SU-DHL-6 (cell line): ENCODE measurements around the gene IFT74.

ENCODE experiments used
- H2AFZ ChIP-seq: fragments of 200-600 bp; sonication (generic); 2 replicates; pipeline ENCODE4 v1.6.1; 2014; ENCODE audit warnings: low read depth, mild to moderate bottlenecking, moderate library complexity, mixed read lengths, antibody characterized with exemption, low read length; ENCODE audit not compliant: severe bottlenecking
- H3F3A ChIP-seq: fragments of 200-600 bp; shearing (Covaris generic); 2 replicates; pipeline ENCODE4 v1.6.0; 2016; ENCODE audit warnings: antibody characterized with exemption, mild to moderate bottlenecking; ENCODE audit not compliant: insufficient read depth
- H3K27ac ChIP-seq: fragments of 200-600 bp; sonication (generic); 2 replicates; pipeline ENCODE4 v1.5.1; 2016; ENCODE audit warnings: low read depth, mild to moderate bottlenecking, low read length, moderate library complexity, mixed read lengths
- H3K27me3 ChIP-seq: fragments of 200-600 bp; sonication (generic), shearing (Covaris generic); 2 replicates; pipeline ENCODE4 v1.6.0; 2014; ENCODE audit warnings: mild to moderate bottlenecking, low read length
- H3K36me3 ChIP-seq: fragments of 200-600 bp; sonication (generic); 2 replicates; pipeline ENCODE4 v1.6.1; 2014; ENCODE audit warnings: mild to moderate bottlenecking, low read length, mixed read lengths
- H3K4me2 ChIP-seq: fragments of 300-600, 200-600 bp; shearing (Covaris generic), sonication (generic); 2 replicates; pipeline ENCODE4 v1.6.0; 2014; ENCODE audit warnings: low read length, low read depth, mild to moderate bottlenecking; ENCODE audit not compliant: poor library complexity, severe bottlenecking
- H3K4me3 ChIP-seq: fragments of 200-600 bp; sonication (generic); 2 replicates; pipeline ENCODE4 v1.5.1; 2014; ENCODE audit warnings: antibody characterized with exemption, low read length, mild to moderate bottlenecking, mixed read lengths; ENCODE audit not compliant: insufficient read depth, poor library complexity, severe bottlenecking
- H3K79me2 ChIP-seq: fragments of 200-600 bp; sonication (generic); 2 replicates; pipeline ENCODE4 v1.6.1; 2014; ENCODE audit warnings: mild to moderate bottlenecking, low read length, moderate library complexity; ENCODE audit not compliant: insufficient read depth
- H3K9ac ChIP-seq: fragments of 200-600 bp; sonication (generic); 2 replicates; pipeline ENCODE4 v1.7.0; 2014; ENCODE audit warnings: mild to moderate bottlenecking, low read length
- H3K9me2 ChIP-seq: fragments of 200-600 bp; sonication (generic); replicated peaks from 2 replicates; pipeline ENCODE4 v1.6.1; 2014; ENCODE audit warnings: low read length; ENCODE audit not compliant: insufficient read depth
- H3K9me3 ChIP-seq: fragments of 200-600 bp; sonication (generic); 2 replicates; pipeline ENCODE4 v1.6.1; 2014; ENCODE audit warnings: low read length, mixed read lengths; ENCODE audit not compliant: insufficient read depth
- H4K20me1 ChIP-seq: fragments of 200-600 bp; sonication (generic); 2 replicates; pipeline ENCODE4 v1.6.1; 2014; ENCODE audit warnings: low read depth, mild to moderate bottlenecking, antibody characterized with exemption, low read length, moderate library complexity, mixed read lengths
- EZH2phosphoT487 ChIP-seq: fragments of 200-600 bp; sonication (generic), shearing (Covaris generic); conservative IDR thresholded peaks from 2 replicates; pipeline ENCODE4 v1.6.1; 2018; ENCODE audit warnings: mild to moderate bottlenecking, antibody characterized with exemption, low read length, moderate library complexity, mixed read lengths
- TF ChIP-seq, protein P1 (sequence below): fragments of 200-600 bp; sonication (generic); IDR thresholded peaks from one replicate; pipeline ENCODE4 v1.5.1; 2017; ENCODE audit warnings: antibody characterized with exemption, mild to moderate bottlenecking, low read length, moderate library complexity; ENCODE audit not compliant: insufficient read depth, poor library complexity, severe bottlenecking

IFT74 gene

DNA sequence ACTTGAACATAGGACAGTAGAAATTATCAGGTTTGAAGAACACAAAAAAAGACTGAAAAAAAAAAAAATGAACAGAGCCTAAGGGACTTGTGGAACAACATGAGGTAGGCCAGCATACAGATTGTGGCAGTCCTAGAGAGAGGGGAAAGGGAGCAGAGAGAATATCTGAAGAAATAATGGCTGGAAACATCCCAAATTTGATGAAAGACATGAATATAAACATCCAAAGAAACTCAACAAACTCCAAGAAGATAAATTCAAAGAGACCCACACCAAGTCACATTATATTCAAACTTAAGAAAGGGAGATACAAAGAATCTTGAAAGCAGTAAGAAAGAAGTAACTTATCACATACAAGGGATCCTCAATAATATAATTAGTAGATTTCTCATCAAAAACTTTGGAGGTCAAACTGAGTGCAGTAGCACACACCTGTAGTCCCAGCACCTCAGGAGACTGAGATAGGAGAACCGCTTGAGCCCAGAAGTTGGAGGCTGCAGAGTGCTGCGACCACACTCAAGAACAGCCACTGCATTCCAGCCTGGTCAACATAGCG lies 18.3 kb upstream of the IFT74 start:
- Histone ChIP-seq H3F3A (no peaks in the 10 kb centered on the region), H3K27ac (no peak overlapping the region), H3K27me3 (no peaks in the 10 kb centered on the region), H2AFZ (no peak overlapping the region), H3K36me3 (peaks cover 5% of the 10 kb centered on the region; the same call in 1 of the 2 replicates), H3K4me2 (no peak overlapping the region), H4K20me1 (peaks cover 36% of the 10 kb centered on the region), H3K9me2 (no peaks in the 10 kb centered on the region), H3K9ac (no peak overlapping the region), H3K9me3 (no peaks in the 10 kb centered on the region), H3K79me2 (peaks cover 91% of the 10 kb centered on the region), H3K4me3 (no peak overlapping the region)
- TF ChIP-seq, protein P1, sequence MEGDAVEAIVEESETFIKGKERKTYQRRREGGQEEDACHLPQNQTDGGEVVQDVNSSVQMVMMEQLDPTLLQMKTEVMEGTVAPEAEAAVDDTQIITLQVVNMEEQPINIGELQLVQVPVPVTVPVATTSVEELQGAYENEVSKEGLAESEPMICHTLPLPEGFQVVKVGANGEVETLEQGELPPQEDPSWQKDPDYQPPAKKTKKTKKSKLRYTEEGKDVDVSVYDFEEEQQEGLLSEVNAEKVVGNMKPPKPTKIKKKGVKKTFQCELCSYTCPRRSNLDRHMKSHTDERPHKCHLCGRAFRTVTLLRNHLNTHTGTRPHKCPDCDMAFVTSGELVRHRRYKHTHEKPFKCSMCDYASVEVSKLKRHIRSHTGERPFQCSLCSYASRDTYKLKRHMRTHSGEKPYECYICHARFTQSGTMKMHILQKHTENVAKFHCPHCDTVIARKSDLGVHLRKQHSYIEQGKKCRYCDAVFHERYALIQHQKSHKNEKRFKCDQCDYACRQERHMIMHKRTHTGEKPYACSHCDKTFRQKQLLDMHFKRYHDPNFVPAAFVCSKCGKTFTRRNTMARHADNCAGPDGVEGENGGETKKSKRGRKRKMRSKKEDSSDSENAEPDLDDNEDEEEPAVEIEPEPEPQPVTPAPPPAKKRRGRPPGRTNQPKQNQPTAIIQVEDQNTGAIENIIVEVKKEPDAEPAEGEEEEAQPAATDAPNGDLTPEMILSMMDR: no peak
- no peak for TF ChIP-seq EZH2phosphoT487

DNA sequence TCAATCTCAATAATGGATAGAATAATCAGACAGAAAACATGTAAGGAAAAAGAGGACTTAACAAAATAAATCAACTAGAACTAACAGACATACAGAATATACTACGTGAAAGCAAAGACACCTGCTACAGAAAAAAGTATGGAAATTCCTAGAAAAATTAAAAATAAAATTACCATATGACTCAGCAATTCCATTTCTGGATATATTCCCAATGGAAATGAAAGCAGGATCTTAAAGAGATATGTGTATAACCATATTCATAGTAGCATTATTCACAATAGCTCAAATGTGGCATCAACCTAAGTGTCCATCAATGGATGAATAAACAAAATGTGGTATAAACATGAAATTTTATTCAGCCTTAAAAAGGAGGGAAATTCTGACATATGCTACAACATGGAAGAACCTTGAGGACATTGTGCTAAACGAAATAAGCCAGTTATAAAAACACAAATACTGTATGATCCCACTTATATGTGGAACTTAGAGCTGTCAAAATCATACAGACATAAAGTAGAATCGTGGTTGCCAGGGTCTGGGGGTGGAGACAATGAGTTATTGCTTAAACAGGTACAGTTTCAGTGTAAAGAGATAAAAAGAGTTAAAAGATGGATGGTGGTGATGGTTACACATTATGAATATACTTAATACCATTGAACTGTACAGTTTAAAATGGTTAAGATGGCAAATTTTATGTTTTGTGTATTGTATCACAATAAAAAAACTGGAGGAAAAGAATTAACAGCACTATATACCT lies 16.1 kb upstream of the IFT74 start:
- Histone ChIP-seq H3K27me3 (no peaks in the 10 kb centered on the region), H3K9me3 (no peaks in the 10 kb centered on the region), H4K20me1 (peaks cover 32% of the 10 kb centered on the region), H2AFZ (no peak overlapping the region), H3K4me3 (no peak overlapping the region), H3K36me3 (no peaks in the 10 kb centered on the region), H3F3A (no peaks in the 10 kb centered on the region), H3K27ac (no peak overlapping the region), H3K4me2 (no peak overlapping the region), H3K79me2 (peaks cover 99% of the 10 kb centered on the region), H3K9ac (no peak overlapping the region), H3K9me2 (no peaks in the 10 kb centered on the region)
- no peak for TF ChIP-seq EZH2phosphoT487
- TF ChIP-seq, protein P1: no peak

DNA sequence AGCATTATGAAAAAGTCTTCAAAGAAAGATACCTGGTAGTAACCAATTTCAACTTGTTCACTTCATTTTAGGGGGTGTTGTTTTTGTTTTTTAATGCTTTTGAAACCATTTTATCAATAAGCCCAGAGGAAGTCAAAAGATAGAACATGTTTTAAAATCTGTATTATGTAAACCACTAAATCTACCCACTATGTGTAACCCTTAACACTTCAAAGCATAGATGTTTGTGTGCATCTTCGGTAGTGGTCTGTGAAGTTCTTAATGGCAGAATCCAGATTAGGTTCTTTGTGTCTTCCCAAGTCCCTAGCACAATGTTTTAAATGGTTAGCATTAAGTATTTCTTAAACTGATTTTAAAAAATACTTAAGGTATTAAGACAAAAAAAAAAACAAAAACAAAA lies 15.4 kb upstream of the IFT74 start:
- Histone ChIP-seq H3K4me2 (peak overlapping the region; percentile 5), H3K27me3 (no peaks in the 10 kb centered on the region), H2AFZ (no peak overlapping the region), H3K9me2 (no peaks in the 10 kb centered on the region), H3K9ac (no peak overlapping the region), H4K20me1 (peaks cover 27% of the 10 kb centered on the region), H3K79me2 (peaks cover 100% of the 10 kb centered on the region), H3K9me3 (no peaks in the 10 kb centered on the region), H3F3A (no peaks in the 10 kb centered on the region), H3K27ac (no peak overlapping the region), H3K36me3 (no peaks in the 10 kb centered on the region), H3K4me3 (no peak overlapping the region)
- TF ChIP-seq EZH2phosphoT487: no peak
- TF ChIP-seq, protein P1: no peak
